DND-41 (cell line): Measurements from ENCODE around the gene CDO1.

ENCODE experiments used
- CTCF ChIP-seq: IDR thresholded peaks from 2 replicates; pipeline ENCODE4 v1.5.1; 2012; ENCODE audit warnings: borderline replicate concordance, low read length, moderate library complexity, mild to moderate bottlenecking; ENCODE audit not compliant: poor library complexity, severe bottlenecking; ENCODE audit errors: extremely low read depth
- EZH2 ChIP-seq: IDR thresholded peaks from 3 replicates; pipeline ENCODE4 v1.6.1; 2012; ENCODE audit warnings: borderline replicate concordance, low read depth, mild to moderate bottlenecking, moderate library complexity, low read length, inconsistent platforms; ENCODE audit not compliant: severe bottlenecking

GRCh38 chr5:115798252-115798651 lies 18.2 kb downstream of the CDO1 start:
- TF ChIP-seq CTCF (no peak), EZH2 (no peak)
